Karpas-422 (cell line): ENCODE results near the gene NUDCD2. TPM values are rescaled to one million over a fixed set of nuclear protein-coding genes. Genes with fewer than 3 reads are reported as not detected.
"Not testable (repeated sequence)": the region's sequence is repeated elsewhere in the genome, so short reads cannot be mapped to it uniquely, and the experiment has no call there.

Experiments used
- DNase-seq: peaks from one replicate; pipeline ENCODE4 v3.0.0-alpha.2; 2015
- H2AFZ ChIP-seq: fragments of 200-600 bp; sonication (generic); 2 replicates; pipeline ENCODE4 v1.6.1; 2014; ENCODE audit warnings: antibody characterized with exemption, low read length, mixed read lengths
- H3K27ac ChIP-seq: fragments of 200-600 bp; sonication (generic); 2 replicates; pipeline ENCODE4 v1.5.1; 2014; ENCODE audit warnings: mild to moderate bottlenecking, low read length, moderate library complexity
- H3K27me3 ChIP-seq: fragments of 200-600 bp; sonication (generic); 2 replicates; pipeline ENCODE4 v1.6.1; 2014; ENCODE audit warnings: low read length, mixed read lengths
- H3K36me3 ChIP-seq: fragments of 200-600 bp; sonication (generic); 2 replicates; pipeline ENCODE4 v1.6.1; 2014; ENCODE audit warnings: low read length, mixed read lengths; ENCODE audit not compliant: insufficient read depth
- H3K4me1 ChIP-seq: fragments of 200-600 bp; sonication (generic); 2 replicates; pipeline ENCODE4 v1.6.1; 2014; ENCODE audit warnings: mild to moderate bottlenecking, low read length, mixed read lengths
- H3K4me2 ChIP-seq: fragments of 200-600 bp; sonication (generic); 2 replicates; pipeline ENCODE4 v1.6.1; 2014; ENCODE audit warnings: low read length, low read depth, mild to moderate bottlenecking; ENCODE audit not compliant: poor library complexity, severe bottlenecking
- H3K4me3 ChIP-seq: fragments of 200-600 bp; sonication (generic); 2 replicates; pipeline ENCODE4 v1.5.1; 2014; ENCODE audit warnings: mild to moderate bottlenecking, antibody characterized with exemption, low read length, mixed read lengths
- H3K79me2 ChIP-seq: fragments of 200-600 bp; sonication (generic); 2 replicates; pipeline ENCODE4 v1.6.1; 2014; ENCODE audit warnings: mild to moderate bottlenecking, low read length, mixed read lengths
- H3K9ac ChIP-seq: fragments of 200-600 bp; sonication (generic); 2 replicates; pipeline ENCODE4 v1.6.0; 2014; ENCODE audit warnings: low read length
- H3K9me2 ChIP-seq: fragments of 200-600 bp; sonication (generic), shearing (Covaris generic); replicated peaks from 2 replicates; pipeline ENCODE4 v1.6.0; 2014; ENCODE audit warnings: mild to moderate bottlenecking, low read length, moderate library complexity; ENCODE audit not compliant: insufficient read depth
- H3K9me3 ChIP-seq: fragments of 300-700, 200-600 bp; sonication (generic); 2 replicates; pipeline ENCODE4 v1.6.1; 2014; ENCODE audit warnings: low read length, mixed read lengths
- H4K20me1 ChIP-seq: fragments of 200-600 bp; sonication (generic); 2 replicates; pipeline ENCODE4 v1.6.1; 2014; ENCODE audit warnings: mild to moderate bottlenecking, antibody characterized with exemption, low read length, low read depth; ENCODE audit not compliant: insufficient read depth
- total RNA-seq: library from RNA; depleted of rRNA; stranded (reverse); fragments of >200 nt; shearing (Covaris generic); gene quantifications from 2 replicates; pipeline ENCODE4 v1.2.3, GENCODE V29; 2014; ENCODE audit warnings: low replicate concordance

Gene NUDCD2
- total RNA-seq, 1 experiment from 2014 or later: 15.5 TPM

GRCh38 chr5:163436515-163436914, 23.4 kb downstream of the NUDCD2 start:
- H3K79me2 ChIP-seq: peaks cover 37% of the 10 kb centered on the region
- peak overlapping the region; percentile 82 for H3K4me2 ChIP-seq
- peak overlapping the region; percentile 96 for H3K4me3 ChIP-seq
- H3K27me3 ChIP-seq: no peaks in the 10 kb centered on the region
- H2AFZ ChIP-seq: peak overlapping the region; percentile 96
- no peaks in the 10 kb centered on the region for H3K9me2 ChIP-seq
- DNase-seq: no peak
- H3K9me3 ChIP-seq: no peaks in the 10 kb centered on the region
- H3K9ac ChIP-seq: peak overlapping the region; percentile 70
- peaks cover 26% of the 10 kb centered on the region for H3K4me1 ChIP-seq
- H3K27ac ChIP-seq: peak overlapping the region; percentile 22; the same call in 1 of the 2 replicates
- H3K36me3 ChIP-seq: peaks cover 14% of the 10 kb centered on the region; the same call in 1 of the 2 replicates
- no peaks in the 10 kb centered on the region for H4K20me1 ChIP-seq

- Histone ChIP-seq H3K9me2 (no peaks in the 10 kb centered on the region), H3K4me1 (peaks cover 25% of the 10 kb centered on the region), H3K9me3 (no peaks in the 10 kb centered on the region), H2AFZ (no peak overlapping the region), H3K4me2 (no peak overlapping the region), H3K9ac (no peak overlapping the region), H3K4me3 (no peak overlapping the region), H3K27ac (no peak overlapping the region), H3K79me2 (peaks cover 20% of the 10 kb centered on the region), H3K36me3 (peaks cover 4% of the 10 kb centered on the region; the same call in 1 of the 2 replicates), H3K27me3 (no peaks in the 10 kb centered on the region), H4K20me1 (no peaks in the 10 kb centered on the region)
- no peak for DNase-seq
Measured at GRCh38 chr5:163434401-163434866, 25.5 kb downstream of the NUDCD2 start.

GRCh38 chr5:163433271-163433670, 26.6 kb downstream of the NUDCD2 start:
- no peak overlapping the region for H3K27ac ChIP-seq
- H2AFZ ChIP-seq: no peak overlapping the region
- no peak overlapping the region for H3K4me3 ChIP-seq
- H3K9me3 ChIP-seq: no peaks in the 10 kb centered on the region
- no peak overlapping the region for H3K4me2 ChIP-seq
- H3K4me1 ChIP-seq: peaks cover 14% of the 10 kb centered on the region
- no peaks in the 10 kb centered on the region for H3K27me3 ChIP-seq
- H3K9ac ChIP-seq: no peak overlapping the region
- H3K79me2 ChIP-seq: peaks cover 8% of the 10 kb centered on the region
- H3K36me3 ChIP-seq: no peaks in the 10 kb centered on the region
- no peaks in the 10 kb centered on the region for H4K20me1 ChIP-seq
- DNase-seq: no peak
- no peaks in the 10 kb centered on the region for H3K9me2 ChIP-seq

GRCh38 chr5:163432544-163432943, 27.4 kb downstream of the NUDCD2 start:
- Histone ChIP-seq H2AFZ (no peak overlapping the region), H3K79me2 (peaks cover 1% of the 10 kb centered on the region), H3K9me2 (no peaks in the 10 kb centered on the region), H3K9ac (no peak overlapping the region), H4K20me1 (no peaks in the 10 kb centered on the region), H3K4me2 (no peak overlapping the region), H3K36me3 (no peaks in the 10 kb centered on the region), H3K9me3 (no peaks in the 10 kb centered on the region), H3K4me3 (no peak overlapping the region), H3K27me3 (no peaks in the 10 kb centered on the region), H3K27ac (no peak overlapping the region), H3K4me1 (peaks cover 10% of the 10 kb centered on the region)
- no peak for DNase-seq

GRCh38 chr5:163426128-163426527, 33.8 kb downstream of the NUDCD2 start:
- not testable (repeated sequence) for H3K4me2 ChIP-seq, H3K9me3 ChIP-seq, H4K20me1 ChIP-seq, DNase-seq, H3K36me3 ChIP-seq, H3K79me2 ChIP-seq, H3K9ac ChIP-seq, H3K4me1 ChIP-seq, H3K27ac ChIP-seq, H3K27me3 ChIP-seq, H3K4me3 ChIP-seq, H2AFZ ChIP-seq, H3K9me2 ChIP-seq

GRCh38 chr5:163424836-163425235, 35.1 kb downstream of the NUDCD2 start:
- Histone ChIP-seq H3K4me3 (no peak overlapping the region), H2AFZ (no peak overlapping the region), H4K20me1 (no peaks in the 10 kb centered on the region), H3K9ac (no peak overlapping the region), H3K27ac (no peak overlapping the region), H3K27me3 (no peaks in the 10 kb centered on the region), H3K36me3 (no peaks in the 10 kb centered on the region), H3K4me1 (no peaks in the 10 kb centered on the region), H3K9me3 (no peaks in the 10 kb centered on the region), H3K4me2 (no peak overlapping the region), H3K9me2 (no peaks in the 10 kb centered on the region), H3K79me2 (no peaks in the 10 kb centered on the region)
- no peak for DNase-seq

- H3K79me2 ChIP-seq, H3K4me2 ChIP-seq, H3K27ac ChIP-seq, DNase-seq, H3K9me2 ChIP-seq, H3K9me3 ChIP-seq, H3K36me3 ChIP-seq, H3K9ac ChIP-seq, H3K4me1 ChIP-seq, H3K27me3 ChIP-seq, H4K20me1 ChIP-seq, H2AFZ ChIP-seq, H3K4me3 ChIP-seq: not testable (repeated sequence)
Measured at GRCh38 chr5:163415673-163416072, 44.2 kb downstream of the NUDCD2 start.

GRCh38 chr5:163410505-163410904, 49.4 kb downstream of the NUDCD2 start:
- Histone ChIP-seq H2AFZ (no peak overlapping the region), H3K4me3 (no peak overlapping the region), H3K27me3 (no peaks in the 10 kb centered on the region), H4K20me1 (no peaks in the 10 kb centered on the region), H3K79me2 (no peaks in the 10 kb centered on the region), H3K36me3 (no peaks in the 10 kb centered on the region), H3K9me2 (no peaks in the 10 kb centered on the region), H3K9me3 (no peaks in the 10 kb centered on the region), H3K27ac (no peak overlapping the region), H3K4me1 (peaks cover 32% of the 10 kb centered on the region), H3K9ac (no peak overlapping the region), H3K4me2 (no peak overlapping the region)
- peak; percentile 25 for DNase-seq

GRCh38 chr5:163409384-163409783, 50.5 kb downstream of the NUDCD2 start:
- Histone ChIP-seq H2AFZ (no peak overlapping the region), H3K4me2 (peak overlapping the region; percentile 29)

More at GRCh38 chr5:163409384-163409783, 50.5 kb downstream of the NUDCD2 start:
- peak; percentile 34 for DNase-seq
- H3K4me1 ChIP-seq: peaks cover 32% of the 10 kb centered on the region
- no peaks in the 10 kb centered on the region for H3K79me2 ChIP-seq
- no peaks in the 10 kb centered on the region for H3K36me3 ChIP-seq
- no peak overlapping the region for H3K4me3 ChIP-seq
- H3K9me2 ChIP-seq: no peaks in the 10 kb centered on the region
- H3K9ac ChIP-seq: no peak overlapping the region
- no peaks in the 10 kb centered on the region for H3K9me3 ChIP-seq
- H4K20me1 ChIP-seq: no peaks in the 10 kb centered on the region
- no peak overlapping the region for H3K27ac ChIP-seq
- H3K27me3 ChIP-seq: no peaks in the 10 kb centered on the region
